Stimulated activated CD4-positive, alpha-beta T cell treated with anti-CD3 and anti-CD28 coated beads, Interleukin-15, amount 100 ng/mL, for 1 hour (primary cell): ENCODE results near the gene SH2D3C.
"Not testable (repeated sequence)": the region's sequence is repeated elsewhere in the genome, so short reads cannot be mapped to it uniquely, and the experiment has no call there.

Experiments
- DNase-seq, 2 donors: peaks; one replicate each; pipeline ENCODE4 v3.0.0-alpha.2; 2020; ENCODE audit warnings: low read depth in 1 of 2, low spot score in 1 of 2

SH2D3C gene

GRCh38 chr9:127785933-127786772 lies 7.7 kb upstream of the SH2D3C start, which contains the start of gene CDK9:
Gene CDK9, plus strand, starts transcription at chr9:127786034. Its CDS starts 115 bp downstream, at chr9:127786149.
- peak; percentile 87 to 93 for DNase-seq

- peak; percentile 84 to 86 for DNase-seq
These were observed 6.8 kb upstream of the SH2D3C start for GRCh38 chr9:127785023-127785932.

- peak; percentile 31 to 52 for DNase-seq
These were observed 4.9 kb upstream of the SH2D3C start for GRCh38 chr9:127783111-127784008.

GRCh38 chr9:127781806-127782205 lies 3.3 kb upstream of the SH2D3C start:
- no peak for DNase-seq

GRCh38 chr9:127780909-127781308 lies 2.4 kb upstream of the SH2D3C start:
- not testable (repeated sequence) for DNase-seq

GRCh38 chr9:127780126-127780885 lies 1.8 kb upstream of the SH2D3C start:
- DNase-seq = no peak

- peak in 1 of 2 donors; percentile 30 for DNase-seq
These were observed 893 bp upstream of the SH2D3C start for GRCh38 chr9:127779136-127779981.

- no peak for DNase-seq
These were observed 992 bp downstream of the SH2D3C start for GRCh38 chr9:127777368-127777980.

GRCh38 chr9:127776924-127777289 lies 1.6 kb downstream of the SH2D3C start:
- DNase-seq = no peak

- DNase-seq = peak; percentile 44 to 59
These were observed 2.1 kb downstream of the SH2D3C start for GRCh38 chr9:127776195-127776923.

GRCh38 chr9:127773981-127774380 lies 4.5 kb downstream of the SH2D3C start:
- no peak for DNase-seq

- no peak for DNase-seq
These were observed 5.2 kb downstream of the SH2D3C start for GRCh38 chr9:127773272-127773671.

- DNase-seq = no peak
These were observed 5.9 kb downstream of the SH2D3C start for GRCh38 chr9:127772603-127773002.

- DNase-seq = no peak
These were observed 6.8 kb downstream of the SH2D3C start for GRCh38 chr9:127771570-127772189.

- peak; percentile 91 to 95 for DNase-seq
These were observed 7.4 kb downstream of the SH2D3C start for GRCh38 chr9:127770905-127771569.

GRCh38 chr9:127770583-127770904 lies 7.9 kb downstream of the SH2D3C start:
- no peak for DNase-seq

- no peak for DNase-seq
These were observed 8.4 kb downstream of the SH2D3C start for GRCh38 chr9:127769929-127770582.
